H54 (cell line): ENCODE results near the gene KIF25.

Experiments
- DNase-seq: peaks from one replicate; pipeline ENCODE4 v3.0.0; 2011; ENCODE audit warnings: low spot score, mixed read lengths; ENCODE audit not compliant: insufficient read length
- FAIRE-seq: peaks from 3 replicates; lab custom pipeline; 2011; peaks lifted over from hg19 to GRCh38; lab: Jason Lieb, UNC
- POLR2A ChIP-seq: IDR thresholded peaks from 2 replicates; pipeline ENCODE4 v1.6.1; 2011; ENCODE audit warnings: low read depth, mild to moderate bottlenecking, low read length

KIF25 gene

GRCh38 chr6:168081858-168082546 lies 84.5 kb downstream of the KIF25 start:
- TF ChIP-seq POLR2A, result no peak
- DNase-seq (no peak), FAIRE-seq (no peak)

GRCh38 chr6:168082860-168083513 lies 85.5 kb downstream of the KIF25 start:
- DNase-seq (no peak), FAIRE-seq (no peak)
- TF ChIP-seq POLR2A, result no peak

GRCh38 chr6:168083514-168083885 lies 86.0 kb downstream of the KIF25 start:
- DNase-seq (no peak), FAIRE-seq (no peak)
- no peak for TF ChIP-seq POLR2A

GRCh38 chr6:168084465-168085160 lies 87.1 kb downstream of the KIF25 start:
- DNase-seq (no peak), FAIRE-seq (no peak)
- no peak for TF ChIP-seq POLR2A

DNA sequence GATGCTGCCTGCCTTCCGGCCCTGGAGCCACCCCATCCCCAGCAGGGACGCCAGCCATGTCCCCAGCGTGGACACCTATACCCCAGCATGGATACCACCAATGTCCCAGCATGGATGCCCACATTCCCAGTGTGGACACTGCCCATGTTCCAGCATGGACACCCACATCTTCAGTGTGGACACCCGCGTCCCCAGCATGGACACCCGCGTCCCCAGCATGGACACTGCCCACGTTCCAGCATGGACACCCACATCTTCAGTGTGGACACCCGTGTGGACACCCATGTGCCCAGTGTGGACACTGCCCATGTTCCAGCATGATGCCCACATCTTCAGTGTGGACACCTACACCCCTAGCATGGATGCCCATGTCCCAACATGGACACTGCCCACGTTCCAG lies 88.6 kb downstream of the KIF25 start:
- no peak for TF ChIP-seq POLR2A
- FAIRE-seq (no peak), DNase-seq (no peak)

GRCh38 chr6:168086616-168087015 lies 89.1 kb downstream of the KIF25 start:
- no peak for FAIRE-seq
- DNase-seq, result no peak
- TF ChIP-seq POLR2A, result no peak

DNA sequence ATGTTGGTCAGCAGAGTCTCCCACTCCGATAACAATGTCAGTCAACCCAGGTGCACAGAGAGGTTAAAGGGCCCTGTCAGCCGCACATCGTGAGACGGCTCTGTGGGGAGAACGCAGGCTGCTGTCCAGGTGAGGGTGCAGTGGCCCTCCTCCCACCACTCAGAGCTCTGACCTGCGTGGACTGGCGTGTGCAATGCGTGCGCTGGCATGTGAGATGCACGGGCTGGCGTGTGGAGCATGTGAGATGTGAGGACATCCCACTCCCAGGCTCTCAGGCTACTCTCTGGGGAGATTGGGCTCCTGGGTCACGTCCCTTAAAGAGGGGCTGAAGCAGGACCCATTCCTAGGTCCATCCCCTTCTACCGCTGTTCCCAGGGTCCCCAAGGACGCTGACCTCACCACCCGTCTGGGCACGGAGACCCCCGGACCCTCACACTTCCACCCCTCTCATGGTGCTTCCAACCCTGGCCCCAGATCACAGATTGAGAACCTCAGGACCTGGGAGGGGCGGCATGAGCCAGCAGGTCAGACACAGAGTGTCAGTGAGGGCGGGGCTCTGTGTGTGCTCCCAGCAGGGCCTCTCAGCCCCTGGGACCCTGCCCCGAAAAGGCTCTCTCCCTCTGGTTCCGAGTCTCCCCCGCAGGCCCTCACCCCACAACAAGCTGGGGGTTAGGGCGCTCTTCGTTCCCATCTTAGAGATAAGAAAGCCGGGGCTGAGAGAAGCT lies 90.1 kb downstream of the KIF25 start:
- FAIRE-seq, result no peak
- DNase-seq, result no peak
- no peak for TF ChIP-seq POLR2A

DNA sequence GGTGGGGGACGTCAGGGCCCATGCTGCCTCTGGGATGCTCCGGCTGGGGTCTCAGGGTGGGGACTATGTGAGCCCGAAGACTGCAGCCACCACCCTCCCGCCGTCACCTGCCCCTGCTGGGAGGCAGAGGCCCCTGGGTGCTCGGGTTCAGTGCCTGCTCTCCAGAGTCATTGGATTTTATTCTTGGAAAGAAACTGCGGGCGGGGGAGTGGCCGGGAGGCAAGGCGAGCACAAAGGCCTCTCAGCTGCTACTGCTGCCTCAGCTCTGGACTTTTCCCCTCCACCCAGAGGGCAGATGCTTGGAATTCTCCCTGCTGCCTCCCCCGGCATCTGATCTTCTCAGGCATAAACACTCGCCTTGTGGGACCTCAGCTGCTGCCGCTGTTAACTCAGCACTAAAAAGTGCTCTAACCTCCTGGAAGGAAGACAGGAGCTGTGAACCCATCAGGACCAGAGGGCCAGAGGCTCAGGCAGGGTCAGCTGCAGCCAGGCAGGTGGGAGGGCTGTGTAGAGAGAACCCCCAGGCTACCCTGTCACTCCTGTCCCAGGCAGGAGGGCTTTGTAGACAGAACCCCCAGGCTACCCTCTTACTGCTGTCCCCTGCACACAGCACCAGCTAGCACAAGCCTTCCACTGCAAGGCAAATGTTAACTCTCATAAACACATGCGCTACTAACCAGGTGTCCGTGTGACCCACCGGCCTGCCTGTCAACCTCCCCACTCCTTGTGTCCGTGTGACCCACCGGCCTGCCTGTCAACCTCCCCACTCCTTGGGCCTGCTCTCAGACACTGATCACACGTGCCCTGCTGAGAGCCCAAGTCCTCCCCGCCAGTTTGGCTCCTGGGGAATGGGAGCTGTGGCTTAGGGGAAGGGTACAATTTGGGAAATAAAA lies 90.9 kb downstream of the KIF25 start:
- DNase-seq (no peak), FAIRE-seq (no peak)
- no peak for TF ChIP-seq POLR2A

GRCh38 chr6:168089186-168090063 lies 92.0 kb downstream of the KIF25 start:
- DNase-seq, result no peak
- TF ChIP-seq POLR2A, result no peak

DNA sequence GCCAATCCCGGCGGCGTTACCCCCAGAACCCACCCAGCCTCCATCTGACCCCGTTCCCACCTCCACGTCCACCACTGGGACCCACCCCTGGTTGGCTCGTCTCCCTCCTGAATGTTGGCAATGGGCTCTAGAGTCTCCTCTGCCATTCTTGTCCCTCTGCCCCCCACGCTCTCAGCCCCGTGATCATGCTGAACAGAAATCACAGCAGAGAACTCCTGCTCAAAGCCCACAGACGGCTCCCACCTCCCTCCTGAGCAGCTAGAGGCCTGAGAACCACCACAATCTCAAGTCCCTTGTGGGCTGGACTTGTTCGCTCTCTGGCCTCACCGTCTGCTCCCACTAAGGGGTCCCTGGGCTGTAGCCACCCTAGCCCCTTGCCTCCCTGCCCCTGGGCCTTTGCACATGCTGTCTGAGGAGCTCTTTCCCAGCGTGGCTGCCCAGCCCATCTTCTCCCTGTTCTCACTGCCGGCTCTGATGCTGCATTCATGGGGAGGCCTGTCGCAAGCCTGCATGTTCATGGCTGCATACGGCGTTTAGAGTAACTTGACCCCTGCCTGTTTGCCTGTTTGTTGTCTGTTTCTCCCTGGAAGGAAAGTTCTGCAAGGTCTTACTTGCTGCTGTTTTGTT lies 92.7 kb downstream of the KIF25 start:
- FAIRE-seq, result no peak
- TF ChIP-seq POLR2A, result no peak

More at GRCh38 chr6:168089186-168090063, 92.0 kb downstream of the KIF25 start:
- no peak for FAIRE-seq

DNA sequence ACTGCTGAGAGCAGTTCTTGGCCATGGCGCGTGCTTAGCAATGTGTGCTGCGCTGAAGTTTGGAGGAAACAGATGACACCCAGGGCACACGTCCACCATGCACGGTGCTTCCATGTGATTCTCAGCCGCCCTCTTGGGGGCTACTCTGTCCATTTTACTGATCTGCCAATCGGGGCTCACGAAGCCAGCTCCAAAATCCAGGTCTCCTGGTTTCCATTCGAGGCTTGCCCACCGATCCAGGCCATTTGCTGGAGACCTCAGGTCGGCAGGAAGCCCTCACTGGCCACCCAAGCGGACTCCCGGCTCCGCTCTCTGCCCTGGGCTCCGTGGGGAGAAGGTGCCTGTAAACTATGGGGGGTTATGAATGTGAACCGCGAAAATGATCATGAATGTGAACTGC lies 93.2 kb downstream of the KIF25 start:
- DNase-seq (no peak), FAIRE-seq (no peak)
- TF ChIP-seq POLR2A, result no peak

More for the DNA sequence above, 92.7 kb downstream of the KIF25 start:
- DNase-seq, result no peak

DNA sequence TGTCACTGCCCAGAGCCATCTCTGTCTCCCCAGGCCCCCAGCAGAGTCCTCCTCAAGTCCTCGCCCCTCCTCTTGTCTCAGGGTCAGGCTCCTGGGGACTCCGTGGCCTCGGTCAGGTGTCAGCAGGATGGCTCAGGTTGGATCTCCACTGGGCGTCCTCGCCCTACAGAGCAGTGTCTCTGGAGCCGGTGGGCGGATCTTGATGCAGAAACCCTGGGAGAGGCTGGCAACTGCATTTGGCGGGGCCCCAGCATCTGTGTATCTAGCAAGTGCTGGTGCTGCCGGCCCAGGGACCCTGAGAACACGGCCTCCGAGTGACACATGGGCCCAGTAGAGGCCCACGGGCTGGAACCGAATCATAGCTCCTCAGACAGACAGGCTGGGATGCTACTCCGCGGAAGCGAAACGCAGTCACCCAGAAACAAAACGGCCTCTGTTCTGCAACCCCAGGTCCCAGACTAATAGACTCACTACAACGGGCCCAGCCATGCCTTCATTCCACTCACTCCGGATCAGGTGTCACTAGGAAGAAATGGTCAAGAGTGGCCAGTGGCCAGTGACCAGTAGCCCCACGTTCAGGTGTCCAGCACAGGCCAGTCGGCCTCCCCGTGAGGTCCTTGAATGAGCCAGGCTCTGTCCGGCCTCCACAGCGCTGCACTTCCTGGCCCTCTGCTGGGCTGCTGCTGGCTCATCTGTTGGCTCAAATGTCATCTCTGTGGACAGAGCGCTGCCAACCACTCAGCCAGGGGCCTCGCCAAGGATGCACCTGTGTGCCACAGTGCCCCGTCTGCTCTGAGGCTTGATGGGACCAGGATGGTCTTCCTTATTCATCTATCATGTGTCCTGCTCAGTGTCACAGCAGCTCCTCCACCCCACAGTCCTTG lies 94.2 kb downstream of the KIF25 start:
- FAIRE-seq (no peak), DNase-seq (no peak)
- no peak for TF ChIP-seq POLR2A
